Measurements from ENCODE around the gene LEMD1. TPM values are rescaled to one million over a fixed set of nuclear protein-coding genes. Genes with fewer than 3 reads are reported as not detected.

LEMD1 gene
- total RNA-seq, 2 experiments from 2014 or later = 0.78 TPM; not detected in 1

DNA sequence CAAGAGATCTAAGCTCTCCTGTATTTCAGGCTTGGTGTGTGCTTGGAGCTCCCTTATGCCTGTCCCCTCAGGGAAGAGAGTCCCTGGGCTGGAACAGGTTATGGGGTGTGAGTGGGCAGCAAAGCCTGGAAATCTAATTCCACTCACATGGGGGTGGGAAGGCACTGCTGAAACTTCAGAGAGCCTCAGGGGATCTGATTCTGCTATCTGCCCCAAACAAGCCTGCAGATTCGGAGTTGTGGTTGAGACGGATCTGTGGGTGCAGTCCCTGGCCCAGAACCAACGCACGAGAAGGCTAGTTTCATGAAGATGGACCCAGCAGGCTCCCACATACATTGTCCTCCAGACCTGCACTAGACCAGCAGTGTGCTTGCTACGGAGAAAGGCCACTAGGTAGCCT lies 31.1 kb upstream of the LEMD1 start:
- Mint-ChIP-seq H3K27me3 (ENCODE audit: low read depth) (peaks cover 52% of the 10 kb centered on the region), H3K27ac (no peak overlapping the region)

DNA sequence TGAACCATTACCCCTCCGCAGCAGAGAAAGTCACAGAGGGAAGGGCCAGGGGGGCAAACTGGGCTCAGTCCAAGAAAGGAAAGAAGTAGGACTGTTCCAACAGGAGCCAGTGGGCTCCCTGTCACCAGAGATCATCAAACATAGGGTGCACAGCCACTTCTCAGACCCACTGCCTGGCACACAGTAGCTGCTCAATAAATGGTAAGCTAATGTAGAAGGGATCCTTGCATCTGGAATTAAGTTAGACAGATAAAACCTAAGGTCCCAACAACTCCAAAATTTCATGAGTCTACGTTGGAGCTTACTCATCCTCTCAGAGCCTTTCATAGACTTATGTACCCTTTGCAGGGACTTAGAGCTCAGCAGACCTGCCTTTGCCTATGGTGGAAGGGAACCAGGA lies 30.5 kb upstream of the LEMD1 start:
- ChIA-PET POLR2A (interaction anchor here (1.4 kb wide), 1 partner anchor 11 kb away, joined by 4 read pairs; no protein-coding TSS in a partner anchor), CTCF (interaction anchor here (1.2 kb wide), 1 partner anchor 21 kb away, joined by 4 read pairs; no protein-coding TSS in a partner anchor)
- no peaks in the 10 kb centered on the region for H3K36me3 Mint-ChIP-seq (ENCODE audit: low read depth)
- H3K9me3 Mint-ChIP-seq (ENCODE audit: insufficient read depth) = no peaks in the 10 kb centered on the region
- DNase-seq (no peak), ATAC-seq (no peak)
- no peak overlapping the region for H3K27ac Mint-ChIP-seq
- H3K4me3 Mint-ChIP-seq = no peak overlapping the region
- H3K27me3 Mint-ChIP-seq (ENCODE audit: low read depth) = peaks cover 46% of the 10 kb centered on the region
- peaks cover 15% of the 10 kb centered on the region for H3K4me1 Mint-ChIP-seq (ENCODE audit: low read depth)

More for the DNA sequence above, 31.1 kb upstream of the LEMD1 start:
- POLR2A ChIA-PET = interaction anchor here (1.4 kb wide), 1 partner anchor 12 kb away, joined by 4 read pairs; no protein-coding TSS in a partner anchor
- Mint-ChIP-seq H3K36me3 (ENCODE audit: low read depth) (no peaks in the 10 kb centered on the region), H3K4me3 (no peak overlapping the region), H3K9me3 (ENCODE audit: insufficient read depth) (no peaks in the 10 kb centered on the region), H3K4me1 (ENCODE audit: low read depth) (peaks cover 18% of the 10 kb centered on the region)
- CTCF ChIA-PET = interaction anchor here (0.6 to 1.2 kb wide), 2 partner anchors 22 to 32 kb away, joined by 3 to 4 read pairs; no protein-coding TSS in a partner anchor
- DNase-seq = no peak
- no peak for ATAC-seq

DNA sequence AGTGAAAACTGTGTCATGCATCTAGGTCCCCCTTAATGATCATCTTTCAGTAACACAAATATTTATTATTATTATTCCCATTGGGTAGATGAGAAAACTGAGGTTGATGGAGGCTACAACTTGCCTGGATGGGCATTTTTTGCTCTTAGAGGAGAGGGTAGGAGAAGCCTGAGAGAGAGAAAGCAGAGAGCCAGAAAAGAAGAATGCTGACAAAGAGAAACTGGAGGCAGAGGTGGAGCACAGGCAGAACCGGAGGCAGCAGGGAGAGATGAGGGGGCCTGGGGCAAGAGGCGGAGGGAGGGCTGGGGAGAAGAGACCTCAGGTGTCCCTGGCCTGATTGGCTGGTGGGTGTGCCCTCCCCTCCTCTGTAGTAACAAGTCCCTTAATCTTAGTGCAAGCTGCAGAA lies 29.9 kb upstream of the LEMD1 start:
- Mint-ChIP-seq H3K27me3 (ENCODE audit: low read depth) (peaks cover 46% of the 10 kb centered on the region), H3K27ac (no peak overlapping the region), H3K36me3 (ENCODE audit: low read depth) (no peaks in the 10 kb centered on the region), H3K9me3 (ENCODE audit: insufficient read depth) (no peaks in the 10 kb centered on the region), H3K4me3 (no peak overlapping the region), H3K4me1 (ENCODE audit: low read depth) (peaks cover 15% of the 10 kb centered on the region)
- CTCF ChIA-PET = no interaction called here
- DNase-seq (no peak), ATAC-seq (no peak)
- POLR2A ChIA-PET = interaction anchor here (1.4 kb wide), 1 partner anchor 10 kb away, joined by 4 read pairs; no protein-coding TSS in a partner anchor

DNA sequence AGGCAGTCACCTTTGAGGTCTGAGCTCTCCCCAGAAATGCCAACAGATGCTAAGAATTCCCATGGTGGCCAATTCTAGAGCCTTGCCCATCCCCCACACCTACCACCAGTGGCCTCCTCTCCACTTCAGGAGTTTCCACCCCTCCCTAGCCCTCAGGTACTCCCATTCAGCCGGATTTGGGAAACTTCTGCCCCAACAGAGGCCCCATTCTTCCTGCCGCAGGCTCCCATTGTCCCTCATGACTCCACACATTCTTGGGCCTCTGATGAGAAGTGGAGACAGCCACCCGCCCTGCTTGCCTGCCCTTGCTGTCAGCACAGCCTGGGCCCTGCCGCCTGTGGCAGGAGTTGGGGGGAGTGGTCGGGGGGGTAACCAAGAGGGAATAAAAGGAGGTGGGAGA lies 29.3 kb upstream of the LEMD1 start:
- DNase-seq (no peak), ATAC-seq (no peak)
- peaks cover 12% of the 10 kb centered on the region for H3K4me1 Mint-ChIP-seq (ENCODE audit: low read depth)
- peaks cover 42% of the 10 kb centered on the region for H3K27me3 Mint-ChIP-seq (ENCODE audit: low read depth)
- ChIA-PET CTCF (no interaction called here), POLR2A (no interaction called here)
- H3K9me3 Mint-ChIP-seq (ENCODE audit: insufficient read depth) = no peaks in the 10 kb centered on the region
- H3K4me3 Mint-ChIP-seq = no peak overlapping the region
- H3K27ac Mint-ChIP-seq = no peak overlapping the region
- no peaks in the 10 kb centered on the region for H3K36me3 Mint-ChIP-seq (ENCODE audit: low read depth)

DNA sequence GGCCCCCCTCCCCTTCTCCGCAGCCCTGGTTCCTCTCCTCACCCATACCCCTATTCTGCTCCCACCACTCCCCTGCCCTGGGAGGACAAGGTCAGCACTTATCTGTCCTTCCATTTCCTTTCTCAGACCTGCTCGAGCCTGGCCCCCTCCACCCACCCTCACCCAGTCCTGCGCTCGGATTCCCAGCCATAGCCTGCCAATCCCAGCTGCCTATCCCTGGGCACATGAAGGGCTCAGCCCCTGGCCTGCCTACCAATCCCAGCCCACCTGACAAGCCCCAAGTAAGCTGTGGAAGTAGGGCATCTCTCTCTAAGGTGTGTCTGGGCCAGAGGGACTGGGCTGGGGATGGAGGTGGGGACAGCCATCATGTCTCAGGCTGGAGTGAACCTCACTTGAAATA lies 28.6 kb upstream of the LEMD1 start:
- no peak for ATAC-seq
- Mint-ChIP-seq H3K4me1 (ENCODE audit: low read depth) (peaks cover 7% of the 10 kb centered on the region), H3K4me3 (no peak overlapping the region), H3K36me3 (ENCODE audit: low read depth) (no peaks in the 10 kb centered on the region), H3K9me3 (ENCODE audit: insufficient read depth) (no peaks in the 10 kb centered on the region), H3K27me3 (ENCODE audit: low read depth) (peaks cover 36% of the 10 kb centered on the region), H3K27ac (no peak overlapping the region)
- CTCF ChIA-PET = no interaction called here
- POLR2A ChIA-PET = no interaction called here
- no peak for DNase-seq

DNA sequence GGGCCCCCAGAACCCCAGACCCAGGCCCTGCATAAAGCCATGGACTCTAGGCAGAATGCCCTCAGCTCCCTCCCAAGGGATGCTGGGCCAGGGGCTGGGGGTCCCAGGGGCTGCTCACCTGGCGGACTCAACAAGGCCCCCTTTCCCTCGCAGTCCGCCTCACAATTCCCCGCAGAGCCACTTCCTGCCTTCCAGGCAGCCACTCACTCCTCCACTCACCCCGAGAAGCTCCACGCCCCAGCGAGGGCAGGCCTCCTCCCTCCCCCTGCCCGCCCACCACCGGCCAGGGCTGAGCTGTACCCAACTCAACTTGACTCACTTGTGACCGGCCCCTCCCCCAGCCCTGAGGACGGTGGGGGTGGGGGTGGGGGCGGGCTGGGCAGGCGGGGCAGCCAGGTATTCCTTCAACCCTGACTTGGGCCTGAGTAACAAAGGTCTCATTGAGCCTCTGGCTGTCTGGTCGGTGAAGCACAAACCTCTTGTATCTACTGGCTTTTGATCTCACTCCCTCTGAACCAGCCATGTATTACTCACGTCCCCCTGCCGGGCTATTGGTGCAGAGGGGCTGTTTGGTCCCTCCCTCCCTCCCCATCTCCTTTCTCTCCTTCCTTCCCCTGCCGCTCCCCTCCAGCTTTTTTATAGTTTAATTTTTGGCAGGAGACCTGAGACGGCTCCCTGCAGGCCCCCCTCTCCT lies 28.0 kb upstream of the LEMD1 start:
- Mint-ChIP-seq H3K9me3 (ENCODE audit: insufficient read depth) (no peaks in the 10 kb centered on the region), H3K27me3 (ENCODE audit: low read depth) (peaks cover 36% of the 10 kb centered on the region), H3K27ac (peak overlapping the region; percentile 57), H3K4me3 (peak overlapping the region; percentile 52), H3K36me3 (ENCODE audit: low read depth) (no peaks in the 10 kb centered on the region), H3K4me1 (ENCODE audit: low read depth) (peaks cover 7% of the 10 kb centered on the region)
- ChIA-PET CTCF (interaction anchor here (1.2 to 11.4 kb wide), 2 partner anchors 37 to 96 kb away, joined by 3 to 84 read pairs; no protein-coding TSS in a partner anchor), POLR2A (no interaction called here)
- DNase-seq = peak; percentile 30
- peak; percentile 69 for ATAC-seq

DNA sequence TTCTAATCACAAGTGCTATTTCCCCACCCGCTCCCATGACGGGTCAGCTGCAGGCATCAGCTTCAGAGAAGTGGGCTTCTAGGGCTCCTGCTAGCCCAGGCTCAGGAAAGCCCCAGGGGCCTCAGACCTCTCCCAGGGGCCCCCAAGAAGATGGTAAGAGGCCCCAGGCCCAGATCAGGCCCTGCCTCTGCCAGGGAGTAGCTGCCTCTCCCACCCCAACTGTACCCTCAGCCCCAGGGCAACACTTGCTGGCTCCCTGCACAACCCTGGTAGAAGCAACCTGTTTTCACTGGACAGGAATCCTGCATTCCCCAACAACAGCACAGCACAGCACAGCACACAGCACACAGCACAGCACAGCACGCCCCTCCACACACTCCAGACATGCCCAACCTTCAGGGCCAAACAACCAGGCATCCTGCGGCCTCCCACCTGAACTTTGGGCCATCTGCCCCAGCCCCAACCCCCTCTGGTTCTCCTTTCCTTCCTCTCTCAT lies 27.4 kb upstream of the LEMD1 start:
- Mint-ChIP-seq H3K36me3 (ENCODE audit: low read depth) (no peaks in the 10 kb centered on the region), H3K9me3 (ENCODE audit: insufficient read depth) (no peaks in the 10 kb centered on the region), H3K4me1 (ENCODE audit: low read depth) (peaks cover 7% of the 10 kb centered on the region), H3K4me3 (peak overlapping the region; percentile 52), H3K27ac (peak overlapping the region; percentile 57), H3K27me3 (ENCODE audit: low read depth) (peaks cover 31% of the 10 kb centered on the region)
- DNase-seq = no peak
- no peak for ATAC-seq
- ChIA-PET POLR2A (no interaction called here), CTCF (interaction anchor here (1.2 to 11.4 kb wide), 3 partner anchors 19 to 95 kb away, joined by 3 to 84 read pairs (median 4); no protein-coding TSS in a partner anchor)

DNA sequence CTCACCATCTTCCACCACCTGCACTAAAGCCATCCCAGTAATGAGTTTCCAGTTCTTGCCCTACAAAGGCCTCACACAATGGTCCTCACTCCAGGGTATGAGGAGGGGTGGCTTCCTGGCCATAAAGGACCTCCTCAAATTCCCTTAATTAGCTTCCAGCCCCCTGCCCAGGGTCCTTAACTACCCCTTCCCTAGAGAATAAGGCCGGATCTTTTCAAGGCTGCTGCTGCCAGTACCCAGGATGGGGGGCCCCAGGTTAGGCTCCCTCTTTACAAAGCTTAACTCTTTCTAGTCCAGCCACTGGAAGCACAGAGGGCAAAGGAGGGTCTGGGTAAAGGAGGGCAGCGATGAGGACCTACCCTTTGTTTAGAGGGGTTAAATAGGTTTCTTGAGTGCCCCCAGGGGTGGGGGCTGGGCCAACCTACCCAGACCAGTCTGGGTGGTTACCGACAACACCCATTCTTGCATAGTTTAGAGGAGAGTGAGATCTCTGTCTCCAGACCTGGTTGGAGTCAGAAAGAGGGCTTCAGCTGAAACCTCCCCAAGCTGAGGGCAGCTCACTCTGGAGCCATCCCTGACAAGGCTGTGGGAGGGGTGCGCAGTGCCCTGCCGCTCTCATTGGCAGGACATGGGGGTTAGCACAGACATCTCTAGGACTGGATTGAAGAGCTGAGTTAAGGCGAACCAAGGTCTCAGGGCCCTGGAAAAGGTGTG lies 26.8 kb upstream of the LEMD1 start:
- no peak for DNase-seq
- H3K36me3 Mint-ChIP-seq (ENCODE audit: low read depth) = no peaks in the 10 kb centered on the region
- no peaks in the 10 kb centered on the region for H3K9me3 Mint-ChIP-seq (ENCODE audit: insufficient read depth)
- peaks cover 7% of the 10 kb centered on the region for H3K4me1 Mint-ChIP-seq (ENCODE audit: low read depth)
- ChIA-PET POLR2A (interaction anchor here (0.7 kb wide), 1 partner anchor 39 kb away, joined by 3 read pairs; no protein-coding TSS in a partner anchor), CTCF (interaction anchor here (1.2 to 11.4 kb wide), 3 partner anchors 18 to 95 kb away, joined by 3 to 84 read pairs (median 4); no protein-coding TSS in a partner anchor)
- no peak for ATAC-seq
- H3K27ac Mint-ChIP-seq = no peak overlapping the region
- no peak overlapping the region for H3K4me3 Mint-ChIP-seq
- H3K27me3 Mint-ChIP-seq (ENCODE audit: low read depth) = peaks cover 25% of the 10 kb centered on the region

DNA sequence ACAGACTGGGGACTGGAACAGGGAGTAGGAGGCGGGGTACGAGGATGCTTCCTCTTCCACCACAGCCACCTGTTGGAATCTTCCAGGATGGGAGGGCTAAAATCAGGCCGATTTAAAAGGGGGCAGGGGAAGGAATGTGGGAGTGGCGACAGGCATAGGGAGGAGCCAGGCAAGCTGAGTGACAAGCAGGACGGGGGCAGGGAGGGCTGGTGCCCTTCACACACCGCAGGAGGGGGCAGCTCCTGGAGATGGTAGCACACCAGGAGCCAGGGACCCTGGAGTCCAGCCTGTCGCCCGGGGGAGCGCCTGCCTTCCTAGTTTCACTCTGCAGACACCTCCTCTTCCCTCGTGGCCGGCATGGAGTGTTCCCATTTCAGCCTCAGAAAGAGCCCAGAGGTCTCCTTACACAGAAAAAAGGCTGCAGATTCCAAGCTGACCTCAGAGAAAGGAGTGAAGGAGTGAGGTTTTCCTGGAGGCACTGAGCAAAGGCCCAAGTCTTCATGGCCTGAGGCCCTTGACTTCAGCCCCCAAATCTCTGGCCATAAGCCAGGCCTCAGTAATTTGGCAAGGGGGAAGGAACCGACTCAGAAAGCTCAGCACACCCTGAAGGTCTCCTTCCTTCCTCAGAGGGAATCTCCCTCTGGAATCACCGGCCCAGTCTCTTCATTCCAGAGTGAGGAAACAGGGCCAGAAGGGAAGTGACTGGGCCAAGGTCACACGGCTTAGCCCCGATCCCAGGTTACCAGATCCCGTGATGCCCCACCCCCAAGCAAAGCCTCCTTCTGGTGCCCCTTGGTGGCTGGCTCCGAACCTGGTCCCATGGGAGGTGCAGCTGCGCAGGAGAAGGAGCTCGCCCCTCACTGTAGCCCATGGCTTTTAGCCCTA lies 25.8 kb upstream of the LEMD1 start:
- Mint-ChIP-seq H3K36me3 (ENCODE audit: low read depth) (no peaks in the 10 kb centered on the region), H3K27ac (no peak overlapping the region), H3K4me3 (no peak overlapping the region), H3K27me3 (ENCODE audit: low read depth) (peaks cover 17% of the 10 kb centered on the region), H3K4me1 (ENCODE audit: low read depth) (peaks cover 7% of the 10 kb centered on the region), H3K9me3 (ENCODE audit: insufficient read depth) (no peaks in the 10 kb centered on the region)
- no peak for ATAC-seq
- no peak for DNase-seq
- CTCF ChIA-PET = interaction anchor here (1.5 to 11.4 kb wide), 2 partner anchors 17 to 39 kb away, joined by 4 to 84 read pairs; no protein-coding TSS in a partner anchor
- POLR2A ChIA-PET = interaction anchor here (0.7 kb wide), 1 partner anchor 38 kb away, joined by 3 read pairs; no protein-coding TSS in a partner anchor

DNA sequence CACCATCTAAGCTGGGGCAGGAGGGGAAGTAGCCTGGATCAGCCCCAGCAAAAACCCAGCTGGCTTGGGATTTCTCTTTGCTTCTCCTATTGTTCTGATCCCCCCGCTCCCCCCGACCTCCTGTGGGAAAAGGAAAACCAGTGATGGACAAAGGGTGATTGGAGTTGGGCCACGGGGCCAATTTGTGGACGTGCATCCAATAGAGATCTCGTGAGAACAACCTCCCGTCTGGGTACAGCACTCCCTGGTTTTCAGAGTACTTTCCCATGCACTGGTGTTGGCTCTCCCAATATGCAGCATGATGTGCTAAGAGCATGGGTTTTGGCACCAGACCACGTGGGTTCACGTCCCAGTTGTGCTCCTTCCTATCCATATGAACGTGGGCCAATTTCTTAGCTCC lies 25.0 kb upstream of the LEMD1 start:
- H3K4me1 Mint-ChIP-seq (ENCODE audit: low read depth) = peaks cover 9% of the 10 kb centered on the region
- ChIA-PET CTCF (interaction anchor here (2.4 to 11.4 kb wide), 2 partner anchors 16 to 40 kb away, joined by 7 to 84 read pairs; no protein-coding TSS in a partner anchor), POLR2A (no interaction called here)
- H3K9me3 Mint-ChIP-seq (ENCODE audit: insufficient read depth) = no peaks in the 10 kb centered on the region
- no peak overlapping the region for H3K27ac Mint-ChIP-seq
- H3K27me3 Mint-ChIP-seq (ENCODE audit: low read depth) = peaks cover 10% of the 10 kb centered on the region
- DNase-seq (no peak), ATAC-seq (no peak)
- H3K36me3 Mint-ChIP-seq (ENCODE audit: low read depth) = no peaks in the 10 kb centered on the region
- H3K4me3 Mint-ChIP-seq = no peak overlapping the region

DNA sequence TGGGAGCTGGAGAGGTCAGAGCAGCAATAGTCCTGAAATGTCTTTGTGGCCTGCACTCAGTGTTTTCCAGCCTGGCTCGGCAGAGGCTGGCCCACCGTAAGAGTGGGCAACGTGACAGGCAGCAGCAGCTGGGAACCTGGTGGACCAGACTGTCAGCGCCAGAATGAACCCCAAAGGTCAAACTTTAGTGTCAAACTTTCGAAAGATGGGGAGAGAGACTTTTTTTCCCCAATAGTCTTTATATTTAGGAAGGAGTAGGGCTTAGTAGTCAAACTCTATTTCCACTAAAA lies 23.7 kb upstream of the LEMD1 start:
- Mint-ChIP-seq H3K4me1 (ENCODE audit: low read depth) (peaks cover 21% of the 10 kb centered on the region), H3K36me3 (ENCODE audit: low read depth) (no peaks in the 10 kb centered on the region), H3K4me3 (no peak overlapping the region), H3K27me3 (ENCODE audit: low read depth) (peaks cover 2% of the 10 kb centered on the region), H3K27ac (no peak overlapping the region), H3K9me3 (ENCODE audit: insufficient read depth) (no peaks in the 10 kb centered on the region)
- ChIA-PET CTCF (interaction anchor here (1.0 to 11.4 kb wide), 3 partner anchors 15 to 41 kb away, joined by 3 to 84 read pairs (median 7); no protein-coding TSS in a partner anchor), POLR2A (no interaction called here)
- DNase-seq (no peak), ATAC-seq (no peak)

Measured in activated CD8-positive, alpha-beta T cell treated with anti-CD3 and anti-CD28 coated beads, Interleukin-2, amount 10 ng/mL, durations not matched to agents 7 days and 5 days (primary cell).